ENCODE data around the gene SYMPK.

- TF ChIP-seq POLR2AphosphoS5 (IDR thresholded peaks at IDR 0.05; ENCODE audit: low read depth, low read length) (no peak), POLR2A (IDR thresholded peaks at IDR 0.05; ENCODE audit: low read depth, low read length) (no peak), TAF1 (IDR thresholded peaks at IDR 0.05; ENCODE audit: borderline replicate concordance, low read depth, low read length) (no peak)
These were observed 35.4 kb downstream of the SYMPK start for GRCh38 chr19:45827459-45828093.

Data from GM12892 (cell line).